A673 (cell line): ENCODE measurements around the gene KRTAP5-7. TPM values are rescaled to one million over a fixed set of nuclear protein-coding genes. Genes with fewer than 3 reads are reported as not detected.

ENCODE experiments used
- BruUV-seq: library from RNA; stranded (reverse); fragments of 400-500 nt; replicated peaks from 2 replicates; lab custom pipeline; 2021; lab: Mats Ljungman, UMichigan
- CTCF ChIA-PET: fragments of 300-600 bp; sonication (Branson Sonifier 250); formaldehyde crosslinking; loops from one replicate; lab custom pipeline; 2022; ENCODE audit warnings: antibody characterized with exemption; lab: Charles Lee
- POLR2A ChIA-PET: fragments of 300-600 bp; sonication (Branson Sonifier 250); formaldehyde crosslinking; loops from one replicate; lab custom pipeline; 2022; ENCODE audit warnings: antibody characterized with exemption; ENCODE audit not compliant: low non-redundant PET; lab: Charles Lee
- DNase-seq: peaks from one replicate; pipeline ENCODE4 v3.0.0-alpha.2; 2015; ENCODE audit warnings: low spot score
- H3K27ac ChIP-seq: fragments of 200-600 bp; sonication (generic); 2 replicates; pipeline ENCODE4 v1.5.1; 2016; ENCODE audit warnings: mixed run types, low read depth, mild to moderate bottlenecking, mixed read lengths, antibody characterized with exemption, low read length; ENCODE audit not compliant: poor library complexity, severe bottlenecking
- H3K27me3 ChIP-seq: fragments of 200-600 bp; sonication (generic); replicated peaks from 2 replicates; pipeline ENCODE4 v1.6.1; 2017; ENCODE audit warnings: mixed run types, low read depth, mild to moderate bottlenecking, mixed read lengths, antibody characterized with exemption, low read length; ENCODE audit not compliant: insufficient read depth, poor library complexity
- H3K36me3 ChIP-seq: fragments of 200-600 bp; sonication (generic); 2 replicates; pipeline ENCODE4 v1.6.1; 2016; ENCODE audit warnings: mixed run types, mild to moderate bottlenecking, mixed read lengths, antibody characterized with exemption, low read length; ENCODE audit not compliant: insufficient read depth, poor library complexity, severe bottlenecking
- H3K4me1 ChIP-seq: fragments of 200-600 bp; sonication (generic); 2 replicates; pipeline ENCODE4 v1.6.1; 2017; ENCODE audit warnings: mixed run types, mild to moderate bottlenecking, mixed read lengths, antibody characterized with exemption, low read length; ENCODE audit not compliant: insufficient read depth, poor library complexity, severe bottlenecking
- H3K4me3 ChIP-seq: fragments of 200-600 bp; sonication (generic); 2 replicates; pipeline ENCODE4 v1.5.1; 2016; ENCODE audit warnings: low read depth, mixed run types, mild to moderate bottlenecking, mixed read lengths, low read length; ENCODE audit not compliant: poor library complexity, severe bottlenecking
- H3K9me3 ChIP-seq: fragments of 200-600 bp; sonication (generic); 2 replicates; pipeline ENCODE4 v1.6.1; 2016; ENCODE audit warnings: mixed run types, low read depth, mild to moderate bottlenecking, mixed read lengths, antibody characterized with exemption, low read length; ENCODE audit not compliant: poor library complexity, severe bottlenecking
- CTCF ChIP-seq: fragments of 300-800, 200-600 bp; sonication (generic); conservative IDR thresholded peaks from 2 replicates; pipeline ENCODE4 v1.5.1; 2017; ENCODE audit warnings: low read depth, mild to moderate bottlenecking, antibody characterized with exemption, low read length, moderate library complexity, mixed read lengths
- EZH2 ChIP-seq: fragments of 200-600 bp; sonication (generic); IDR thresholded peaks from 2 replicates; pipeline ENCODE4 v1.6.1; 2017; ENCODE audit warnings: borderline replicate concordance, low read depth, mild to moderate bottlenecking, mixed read lengths, antibody characterized with exemption, low read length; ENCODE audit not compliant: poor library complexity, severe bottlenecking
- intact Hi-C: fragments of 100-400 bp; cut with micrococcal nuclease; formaldehyde crosslinking; loops from one replicate; pipeline ENCODE4 v1.10.0; 2022; ENCODE audit not compliant: unreplicated experiment
- total RNA-seq: library from RNA; stranded (reverse); gene quantifications from 2 replicates; pipeline ENCODE4 v1.2.3, GENCODE V29; 2021

The KRTAP5-7 gene
- total RNA-seq, 1 experiment from 2014 or later: not detected

- no TSS peak for BruUV-seq
- Histone ChIP-seq H3K36me3 (no peaks in the 10 kb centered on the region), H3K9me3 (no peaks in the 10 kb centered on the region), H3K4me3 (no peak overlapping the region), H3K27ac (no peak overlapping the region), H3K4me1 (no peaks in the 10 kb centered on the region), H3K27me3 (no peaks in the 10 kb centered on the region)
- no peak for DNase-seq
- ChIA-PET POLR2A (no interaction called here), CTCF (no interaction called here)
- intact Hi-C loops: no loop called here
- no peak for TF ChIP-seq EZH2
- no peak for TF ChIP-seq CTCF
Measured at GRCh38 chr11:71543866-71544265, 16.8 kb downstream of the KRTAP5-7 start.

- no peaks in the 10 kb centered on the region for H3K27me3 ChIP-seq
- no peaks in the 10 kb centered on the region for H3K9me3 ChIP-seq
- intact Hi-C loops: no loop called here
- H3K27ac ChIP-seq: no peak overlapping the region
- POLR2A ChIA-PET: no interaction called here
- no peaks in the 10 kb centered on the region for H3K36me3 ChIP-seq
- no TSS peak for BruUV-seq
- H3K4me3 ChIP-seq: no peak overlapping the region
- CTCF ChIA-PET: no interaction called here
- TF ChIP-seq EZH2 (no peak), CTCF (no peak)
- DNase-seq: no peak
- no peaks in the 10 kb centered on the region for H3K4me1 ChIP-seq
Measured at GRCh38 chr11:71544525-71545214, 17.6 kb downstream of the KRTAP5-7 start.

- Histone ChIP-seq H3K9me3 (no peaks in the 10 kb centered on the region), H3K27me3 (no peaks in the 10 kb centered on the region), H3K27ac (no peak overlapping the region), H3K4me1 (no peaks in the 10 kb centered on the region), H3K36me3 (no peaks in the 10 kb centered on the region), H3K4me3 (no peak overlapping the region)
- no peak for TF ChIP-seq EZH2
- TF ChIP-seq CTCF: no peak
- POLR2A ChIA-PET: no interaction called here
- BruUV-seq: no TSS peak
- DNase-seq: no peak
- CTCF ChIA-PET: no interaction called here
- intact Hi-C loops: no loop called here
Measured at GRCh38 chr11:71545405-71545966, 18.4 kb downstream of the KRTAP5-7 start.
